Measurements from ENCODE around the gene GOLGA6L10.

DNA sequence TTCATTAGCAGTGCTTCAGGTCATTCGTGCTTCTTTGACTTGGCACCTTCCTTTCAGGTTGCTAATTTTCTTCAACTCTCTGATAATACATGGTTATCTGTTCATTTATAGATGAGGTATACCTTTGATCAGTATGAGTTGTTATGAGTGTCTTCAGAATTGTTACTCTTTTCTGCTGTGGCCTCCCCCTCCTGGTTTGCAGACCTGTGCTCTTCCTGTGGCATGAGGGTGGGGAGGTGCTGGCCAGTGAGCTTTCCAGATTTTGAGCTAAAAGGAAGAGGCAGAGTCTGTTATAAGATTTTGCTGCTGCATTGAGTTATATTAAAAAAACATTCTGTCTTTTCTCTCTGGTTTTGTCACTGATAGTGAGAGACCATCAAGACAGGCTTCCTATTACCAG is 49.5 kb upstream of the GOLGA6L10 start:
- TF ChIP-seq, protein P1, sequence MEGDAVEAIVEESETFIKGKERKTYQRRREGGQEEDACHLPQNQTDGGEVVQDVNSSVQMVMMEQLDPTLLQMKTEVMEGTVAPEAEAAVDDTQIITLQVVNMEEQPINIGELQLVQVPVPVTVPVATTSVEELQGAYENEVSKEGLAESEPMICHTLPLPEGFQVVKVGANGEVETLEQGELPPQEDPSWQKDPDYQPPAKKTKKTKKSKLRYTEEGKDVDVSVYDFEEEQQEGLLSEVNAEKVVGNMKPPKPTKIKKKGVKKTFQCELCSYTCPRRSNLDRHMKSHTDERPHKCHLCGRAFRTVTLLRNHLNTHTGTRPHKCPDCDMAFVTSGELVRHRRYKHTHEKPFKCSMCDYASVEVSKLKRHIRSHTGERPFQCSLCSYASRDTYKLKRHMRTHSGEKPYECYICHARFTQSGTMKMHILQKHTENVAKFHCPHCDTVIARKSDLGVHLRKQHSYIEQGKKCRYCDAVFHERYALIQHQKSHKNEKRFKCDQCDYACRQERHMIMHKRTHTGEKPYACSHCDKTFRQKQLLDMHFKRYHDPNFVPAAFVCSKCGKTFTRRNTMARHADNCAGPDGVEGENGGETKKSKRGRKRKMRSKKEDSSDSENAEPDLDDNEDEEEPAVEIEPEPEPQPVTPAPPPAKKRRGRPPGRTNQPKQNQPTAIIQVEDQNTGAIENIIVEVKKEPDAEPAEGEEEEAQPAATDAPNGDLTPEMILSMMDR (IDR thresholded peaks at IDR 0.05), result no peak
- no peak for TF ChIP-seq TAF1 (IDR thresholded peaks at IDR 0.05; ENCODE audit: borderline replicate concordance, low read depth, low read length)
- TF ChIP-seq RXRA (IDR thresholded peaks at IDR 0.05; ENCODE audit: borderline replicate concordance, low read depth), result no peak

All from SK-N-SH (cell line).